ENCODE measurements around the gene NXPE3. TPM values are rescaled to one million over a fixed set of nuclear protein-coding genes. Genes with fewer than 3 reads are reported as not detected.

Gene NXPE3
- polyA plus RNA-seq, 1 donor from 2014 or later: 6.6 TPM

DNA sequence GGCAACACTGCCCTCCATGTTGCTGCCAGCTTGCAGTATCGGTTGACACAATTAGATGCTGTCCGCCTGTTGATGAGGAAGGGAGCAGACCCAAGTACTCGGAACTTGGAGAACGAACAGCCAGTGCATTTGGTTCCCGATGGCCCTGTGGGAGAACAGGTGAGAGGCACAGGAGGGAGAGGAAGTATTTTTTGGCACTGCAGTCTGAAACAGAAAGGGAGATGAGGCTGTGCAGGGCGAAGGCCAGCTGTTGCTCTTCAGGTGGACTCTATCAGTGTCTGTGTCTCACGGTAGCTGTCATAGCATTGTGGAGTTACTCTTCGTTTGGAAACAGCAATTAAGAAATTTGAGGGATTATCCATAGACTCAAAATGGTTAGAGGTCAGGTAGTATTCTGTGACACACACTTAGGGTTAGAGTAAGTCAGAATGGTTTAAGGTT, 78.3 kb downstream of the NXPE3 start:
- Histone ChIP-seq H3K79me2 (replicated peaks; ENCODE audit: insufficient read depth, low read length) (no peaks in the 10 kb centered on the region), H3K27ac (ENCODE audit: low read length) (no peak overlapping the region), H3K4me2 (ENCODE audit: low read length) (no peak overlapping the region), H3K27me3 (ENCODE audit: insufficient read depth, low read depth, low read length) (no peaks in the 10 kb centered on the region), H3F3A (ENCODE audit: insufficient read depth, low read length, poor library complexity, severe bottlenecking) (no peaks in the 10 kb centered on the region), H3K9me3 (ENCODE audit: low read length) (no peaks in the 10 kb centered on the region), H2AFZ (ENCODE audit: low read depth, low read length) (no peak overlapping the region), H3K4me3 (ENCODE audit: low read length) (no peak overlapping the region), H3K9me2 (ENCODE audit: insufficient read depth, low read length) (no peaks in the 10 kb centered on the region), H4K20me1 (ENCODE audit: insufficient read depth) (no peaks in the 10 kb centered on the region), H3K36me3 (ENCODE audit: insufficient read depth, low read length) (peaks cover 3% of the 10 kb centered on the region), H3K9ac (ENCODE audit: low read length) (no peak overlapping the region)
- no peak for TF ChIP-seq CTCF (IDR thresholded peaks at IDR 0.05; ENCODE audit: poor library complexity, severe bottlenecking)
- no peak for TF ChIP-seq POLR2AphosphoS5 (IDR thresholded peaks at IDR 0.05)
- TF ChIP-seq TAF1 (IDR thresholded peaks at IDR 0.05; ENCODE audit: low read depth): no peak
- TF ChIP-seq EZH2 (IDR thresholded peaks at IDR 0.05; ENCODE audit: borderline replicate concordance, insufficient read depth, low read length, poor library complexity, severe bottlenecking): no peak
- no peak for TF ChIP-seq RAD21 (conservative IDR thresholded peaks at IDR 0.05)
- TF ChIP-seq EP300 (conservative IDR thresholded peaks at IDR 0.05; ENCODE audit: poor library complexity, severe bottlenecking): no peak
- no peak for TF ChIP-seq REST (IDR thresholded peaks at IDR 0.05; ENCODE audit: borderline replicate concordance)
- no peak for TF ChIP-seq MXI1 (conservative IDR thresholded peaks at IDR 0.05; ENCODE audit: poor library complexity, severe bottlenecking)
- TF ChIP-seq SMC3 (conservative IDR thresholded peaks at IDR 0.05; ENCODE audit: poor library complexity): no peak

- H3K36me3 ChIP-seq (ENCODE audit: insufficient read depth, low read length): peaks cover 3% of the 10 kb centered on the region
- H3K27ac ChIP-seq (ENCODE audit: low read length): no peak overlapping the region
- H3K9ac ChIP-seq (ENCODE audit: low read length): no peak overlapping the region
- TF ChIP-seq MXI1 (conservative IDR thresholded peaks at IDR 0.05; ENCODE audit: poor library complexity, severe bottlenecking): no peak
- TF ChIP-seq RAD21 (conservative IDR thresholded peaks at IDR 0.05): no peak
- TF ChIP-seq REST (IDR thresholded peaks at IDR 0.05; ENCODE audit: borderline replicate concordance): no peak
- no peak for TF ChIP-seq EP300 (conservative IDR thresholded peaks at IDR 0.05; ENCODE audit: poor library complexity, severe bottlenecking)
- no peak for TF ChIP-seq TAF1 (IDR thresholded peaks at IDR 0.05; ENCODE audit: low read depth)
- no peak for TF ChIP-seq POLR2AphosphoS5 (IDR thresholded peaks at IDR 0.05)
- no peak for TF ChIP-seq CTCF (IDR thresholded peaks at IDR 0.05; ENCODE audit: poor library complexity, severe bottlenecking)
- TF ChIP-seq EZH2 (IDR thresholded peaks at IDR 0.05; ENCODE audit: borderline replicate concordance, insufficient read depth, low read length, poor library complexity, severe bottlenecking): no peak
- TF ChIP-seq SMC3 (conservative IDR thresholded peaks at IDR 0.05; ENCODE audit: poor library complexity): no peak
- no peaks in the 10 kb centered on the region for H3K9me3 ChIP-seq (ENCODE audit: low read length)
- no peaks in the 10 kb centered on the region for H3K27me3 ChIP-seq (ENCODE audit: insufficient read depth, low read depth, low read length)
- H3K4me3 ChIP-seq (ENCODE audit: low read length): no peak overlapping the region
- H3F3A ChIP-seq (ENCODE audit: insufficient read depth, low read length, poor library complexity, severe bottlenecking): no peaks in the 10 kb centered on the region
- no peaks in the 10 kb centered on the region for H3K79me2 ChIP-seq (replicated peaks; ENCODE audit: insufficient read depth, low read length)
- no peak overlapping the region for H2AFZ ChIP-seq (ENCODE audit: low read depth, low read length)
- H3K9me2 ChIP-seq (ENCODE audit: insufficient read depth, low read length): no peaks in the 10 kb centered on the region
- no peak overlapping the region for H3K4me2 ChIP-seq (ENCODE audit: low read length)
- no peaks in the 10 kb centered on the region for H4K20me1 ChIP-seq (ENCODE audit: insufficient read depth)
Measured at GRCh38 chr3:101858464-101859030, 79.5 kb downstream of the NXPE3 start.
